K562 (cell line): ENCODE measurements around the gene NAA10. TPM values are rescaled to one million over a fixed set of nuclear protein-coding genes. Genes with fewer than 3 reads are reported as not detected.

ENCODE experiments used
- BACH1 ChIP-seq: fragments of 200-800 bp; sonication (Bioruptor generic); IDR thresholded peaks from 2 replicates; pipeline ENCODE4 v1.6.1; 2016; ENCODE audit warnings: missing genetic modification characterization, missing compliant biosample characterization
- CREB1 ChIP-seq, 2 experiments: sonication (generic) in 1 of 2; formaldehyde crosslinking in 1 of 2; IDR thresholded peaks; 2 replicates each; pipeline versions ENCODE4 v1.6.1 to v1.8.0; 2012 to 2022; ENCODE audit warnings: inconsistent platforms in 1 of 2, mild to moderate bottlenecking in 1 of 2, missing genetic modification reagents in 1 of 2, moderate library complexity in 1 of 2
- DEAF1 ChIP-seq: fragments of 450-650 bp; formaldehyde crosslinking; IDR thresholded peaks from 2 replicates; pipeline ENCODE4 v1.4.0; 2020; ENCODE audit warnings: mild to moderate bottlenecking, moderate library complexity
- EGR1 ChIP-seq: fragments of 450-650 bp; conservative IDR thresholded peaks from 2 replicates; pipeline ENCODE4 v1.6.1; 2017; ENCODE audit warnings: mild to moderate bottlenecking
- GABPB1 ChIP-seq: sonication (generic); formaldehyde crosslinking; IDR thresholded peaks from 2 replicates; pipeline ENCODE4 v1.8.0; 2022; ENCODE audit warnings: mild to moderate bottlenecking, missing genetic modification reagents
- GTF2F1 ChIP-seq: IDR thresholded peaks from 2 replicates; pipeline ENCODE4 v1.6.1; 2011; ENCODE audit warnings: low read depth, low read length, improper control_type of control experiment
- JUNB ChIP-seq: fragments of 450-650 bp; formaldehyde crosslinking; conservative IDR thresholded peaks from 2 replicates; pipeline ENCODE4 v1.4.0; 2020; ENCODE audit warnings: mild to moderate bottlenecking
- L3MBTL2 ChIP-seq: fragments of 450-650 bp; IDR thresholded peaks from 2 replicates; pipeline ENCODE4 v1.6.1; 2016; ENCODE audit warnings: mild to moderate bottlenecking, moderate library complexity
- NONO ChIP-seq, 2 experiments: fragments of 200-400 bp in 1 of 2; fragments of 450-650 bp in 1 of 2; formaldehyde crosslinking in 1 of 2; IDR thresholded peaks; 2 replicates each; pipeline ENCODE4 v1.6.1; 2017; ENCODE audit warnings: low read depth in 2 of 2, mild to moderate bottlenecking in 2 of 2, moderate library complexity in 2 of 2, low read length in 1 of 2
- RFX5 ChIP-seq: IDR thresholded peaks from 2 replicates; pipeline ENCODE4 v1.6.1; 2011; ENCODE audit warnings: low read depth, mild to moderate bottlenecking, improper control_type of control experiment, low read length
- RFX7 ChIP-seq: fragments of 250-450 bp; sonication (Bioruptor Pico); IDR thresholded peaks from 2 replicates; pipeline ENCODE4 v1.5.1; 2021; ENCODE audit warnings: mild to moderate bottlenecking
- SAFB2 ChIP-seq: fragments of 200-400 bp; formaldehyde crosslinking; IDR thresholded peaks from 2 replicates; pipeline ENCODE4 v1.6.1; 2018; ENCODE audit warnings: borderline replicate concordance, low read length, low read depth, moderate library complexity; ENCODE audit not compliant: severe bottlenecking
- SIX5 ChIP-seq, 2 experiments: IDR thresholded peaks; 2 replicates each; pipeline ENCODE4 v1.6.1; 2011; ENCODE audit warnings: low read length in 2 of 2, borderline replicate concordance in 1 of 2, low read depth in 1 of 2, mild to moderate bottlenecking in 1 of 2, moderate library complexity in 1 of 2; ENCODE audit not compliant: insufficient read depth in 1 of 2
- SMAD2 ChIP-seq: fragments of 150-350 bp; IDR thresholded peaks from 2 replicates; pipeline ENCODE4 v1.6.1; 2014; ENCODE audit warnings: low read depth, mild to moderate bottlenecking, low read length
- SNAPC5 ChIP-seq: fragments of 250-450 bp; sonication (Bioruptor Pico); IDR thresholded peaks from 2 replicates; pipeline ENCODE4 v1.8.0; 2021; ENCODE audit warnings: moderate library complexity, mild to moderate bottlenecking, inconsistent platforms
- SRF ChIP-seq, 2 experiments: fragments of 250-450, 450-650 bp in 1 of 2; sonication (Bioruptor Pico) in 1 of 2; sonication (generic) in 1 of 2; formaldehyde crosslinking; IDR thresholded peaks; 2 replicates each; pipeline versions ENCODE4 v1.5.0 to v1.5.1; 2020 to 2022; ENCODE audit warnings: mild to moderate bottlenecking in 1 of 2, missing genetic modification reagents in 1 of 2
- XRCC4 ChIP-seq: IDR thresholded peaks from one replicate; pipeline ENCODE4 v1.6.1; 2011; ENCODE audit not compliant: insufficient read depth, insufficient read length; ENCODE audit errors: extremely low read depth
- ZNF586 ChIP-seq: fragments of 450-650 bp; formaldehyde crosslinking; conservative IDR thresholded peaks from 2 replicates; pipeline ENCODE4 v1.4.0; 2020; ENCODE audit warnings: mild to moderate bottlenecking, moderate library complexity
- ZNF644 ChIP-seq: fragments of 200-800 bp; sonication (Bioruptor generic); IDR thresholded peaks from 2 replicates; pipeline ENCODE4 v1.6.1; 2016; ENCODE audit warnings: low read depth, missing genetic modification characterization, missing compliant biosample characterization
- polyA plus RNA-seq, 8 experiments: library from polyadenylated mRNA; depleted of rRNA in 4 of 8; stranded (reverse) in 5 of 8; unstranded in 3 of 8; fragments of >200 nt; fragmentation: Nextera tagmentation in 2 of 8; fragmentation: Illumina TruSeq in 1 of 8; extraction: Ambion mirVana in 2 of 8; extraction: Trizol in 1 of 8; gene quantifications; 2 replicates each; pipeline versions ENCODE4 v1.2.1 to v1.2.3, GENCODE V29; 2011 to 2014; ENCODE audit warnings: inconsistent platforms in 1 of 8, missing spikeins in 1 of 8
- total RNA-seq, 7 experiments: library from RNA; depleted of rRNA in 6 of 7; stranded (reverse); fragments of >200 nt in 6 of 7; fragmentation: Illumina TruSeq in 2 of 7; extraction: Trizol in 2 of 7; gene quantifications; 2 replicates each; pipeline versions ENCODE4 v1.2.1 to v1.2.3, GENCODE V29; 2011 to 2021; ENCODE audit warnings: low replicate concordance in 1 of 7
- TF ChIP-seq, protein P1 (sequence below): fragments of 450-650 bp; IDR thresholded peaks from 2 replicates; pipeline ENCODE4 v1.6.1; 2016; ENCODE audit warnings: low read depth, mild to moderate bottlenecking, moderate library complexity
- TF ChIP-seq, protein P2 (sequence below): fragments of 450-650 bp; IDR thresholded peaks from 2 replicates; pipeline ENCODE4 v1.6.1; 2017; ENCODE audit warnings: antibody characterized with exemption, mild to moderate bottlenecking

NAA10 gene
- total and polyA plus RNA-seq, 9 of the 15 experiments (the other 6 are each of a cell fraction or from before 2014, with no cell fraction given), result 11.1 to 250 (median 134) TPM

GRCh38 chrX:153927922-153928760 is 6.7 kb downstream of the NAA10 start (continued):
- TF ChIP-seq RFX5 (no peak), L3MBTL2 (peak; percentile 68), RFX7 (CRISPR knock-in tag) (no peak), SNAPC5 (CRISPR knock-in tag) (no peak), SAFB2 (no peak), ZNF644 (tag) (no peak), GTF2F1 (no peak), DEAF1 (CRISPR knock-in tag) (no peak), SIX5 (IDR thresholded peaks at IDR 0.05; ENCODE audit: borderline replicate concordance in 1 of 2, insufficient read depth in 1 of 2, low read depth in 1 of 2, low read length in 2 of 2) (no peak), CREB1 (IDR thresholded peaks at IDR 0.05) (peak; percentile 42; the same call in 1 of the 2 replicates), CREB1 (CRISPR knock-in tag; IDR thresholded peaks at IDR 0.05) (no peak; the same call in 1 of the 2 replicates), BACH1 (tag) (no peak), SRF (CRISPR knock-in tag; IDR thresholded peaks at IDR 0.05) (peak in 1 of 2 experiments; percentile 77; a peak in 1 of 4 replicates), JUNB (no peak), XRCC4 (no peak), ZNF586 (CRISPR knock-in tag) (no peak), SMAD2 (no peak), EGR1 (peak; percentile 65), GABPB1 (CRISPR knock-in tag) (peak; percentile 87; the same call in 1 of the 2 replicates), NONO (IDR thresholded peaks at IDR 0.05; ENCODE audit: low read depth in 2 of 2, low read length in 1 of 2) (peak in 1 of 2 experiments; percentile 86; a peak in 2 of 4 replicates)
- TF ChIP-seq, protein P1, sequence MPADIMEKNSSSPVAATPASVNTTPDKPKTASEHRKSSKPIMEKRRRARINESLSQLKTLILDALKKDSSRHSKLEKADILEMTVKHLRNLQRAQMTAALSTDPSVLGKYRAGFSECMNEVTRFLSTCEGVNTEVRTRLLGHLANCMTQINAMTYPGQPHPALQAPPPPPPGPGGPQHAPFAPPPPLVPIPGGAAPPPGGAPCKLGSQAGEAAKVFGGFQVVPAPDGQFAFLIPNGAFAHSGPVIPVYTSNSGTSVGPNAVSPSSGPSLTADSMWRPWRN, result no peak
- TF ChIP-seq, protein P2, sequence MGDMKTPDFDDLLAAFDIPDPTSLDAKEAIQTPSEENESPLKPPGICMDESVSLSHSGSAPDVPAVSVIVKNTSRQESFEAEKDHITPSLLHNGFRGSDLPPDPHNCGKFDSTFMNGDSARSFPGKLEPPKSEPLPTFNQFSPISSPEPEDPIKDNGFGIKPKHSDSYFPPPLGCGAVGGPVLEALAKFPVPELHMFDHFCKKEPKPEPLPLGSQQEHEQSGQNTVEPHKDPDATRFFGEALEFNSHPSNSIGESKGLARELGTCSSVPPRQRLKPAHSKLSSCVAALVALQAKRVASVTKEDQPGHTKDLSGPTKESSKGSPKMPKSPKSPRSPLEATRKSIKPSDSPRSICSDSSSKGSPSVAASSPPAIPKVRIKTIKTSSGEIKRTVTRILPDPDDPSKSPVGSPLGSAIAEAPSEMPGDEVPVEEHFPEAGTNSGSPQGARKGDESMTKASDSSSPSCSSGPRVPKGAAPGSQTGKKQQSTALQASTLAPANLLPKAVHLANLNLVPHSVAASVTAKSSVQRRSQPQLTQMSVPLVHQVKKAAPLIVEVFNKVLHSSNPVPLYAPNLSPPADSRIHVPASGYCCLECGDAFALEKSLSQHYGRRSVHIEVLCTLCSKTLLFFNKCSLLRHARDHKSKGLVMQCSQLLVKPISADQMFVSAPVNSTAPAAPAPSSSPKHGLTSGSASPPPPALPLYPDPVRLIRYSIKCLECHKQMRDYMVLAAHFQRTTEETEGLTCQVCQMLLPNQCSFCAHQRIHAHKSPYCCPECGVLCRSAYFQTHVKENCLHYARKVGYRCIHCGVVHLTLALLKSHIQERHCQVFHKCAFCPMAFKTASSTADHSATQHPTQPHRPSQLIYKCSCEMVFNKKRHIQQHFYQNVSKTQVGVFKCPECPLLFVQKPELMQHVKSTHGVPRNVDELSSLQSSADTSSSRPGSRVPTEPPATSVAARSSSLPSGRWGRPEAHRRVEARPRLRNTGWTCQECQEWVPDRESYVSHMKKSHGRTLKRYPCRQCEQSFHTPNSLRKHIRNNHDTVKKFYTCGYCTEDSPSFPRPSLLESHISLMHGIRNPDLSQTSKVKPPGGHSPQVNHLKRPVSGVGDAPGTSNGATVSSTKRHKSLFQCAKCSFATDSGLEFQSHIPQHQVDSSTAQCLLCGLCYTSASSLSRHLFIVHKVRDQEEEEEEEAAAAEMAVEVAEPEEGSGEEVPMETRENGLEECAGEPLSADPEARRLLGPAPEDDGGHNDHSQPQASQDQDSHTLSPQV, result peak; percentile 39; the same call in 1 of the 2 replicates
